Measurements from ENCODE around the gene NSUN3.

Gene NSUN3

GRCh38 chr3:94132777-94133176, 69.9 kb downstream of the NSUN3 start:
- DNase-seq = no peak

- DNase-seq = no peak
Measured at GRCh38 chr3:94136133-94136532, 73.3 kb downstream of the NSUN3 start.

- DNase-seq = no peak
Measured at GRCh38 chr3:94137377-94137776, 74.5 kb downstream of the NSUN3 start.

GRCh38 chr3:94146455-94146854, 83.6 kb downstream of the NSUN3 start:
- DNase-seq = no peak

- DNase-seq = no peak
Measured at GRCh38 chr3:94147012-94147411, 84.2 kb downstream of the NSUN3 start.

GRCh38 chr3:94150113-94150512, 87.3 kb downstream of the NSUN3 start:
- no peak for DNase-seq

- DNase-seq = no peak
Measured at GRCh38 chr3:94156626-94157025, 93.8 kb downstream of the NSUN3 start.

- no peak for DNase-seq
Measured at GRCh38 chr3:94158512-94158911, 95.7 kb downstream of the NSUN3 start.

- DNase-seq = no peak
Measured at GRCh38 chr3:94159062-94159828, 96.4 kb downstream of the NSUN3 start.

GRCh38 chr3:94162700-94163099, 99.8 kb downstream of the NSUN3 start:
- DNase-seq = peak; percentile 42

- no peak for DNase-seq
Measured at GRCh38 chr3:94167346-94167745, 104.5 kb downstream of the NSUN3 start.

GRCh38 chr3:94167796-94168195, 104.9 kb downstream of the NSUN3 start:
- DNase-seq = no peak

GRCh38 chr3:94171954-94172353, 109.1 kb downstream of the NSUN3 start:
- no peak for DNase-seq

GRCh38 chr3:94172695-94173310, 109.9 kb downstream of the NSUN3 start:
- no peak for DNase-seq

GRCh38 chr3:94173673-94174434, 111.0 kb downstream of the NSUN3 start:
- no peak for DNase-seq

- DNase-seq = no peak
Measured at GRCh38 chr3:94175677-94176076, 112.8 kb downstream of the NSUN3 start.

- DNase-seq = no peak
Measured at GRCh38 chr3:94176988-94177745, 114.3 kb downstream of the NSUN3 start.

Data from activated CD4-positive, alpha-beta T cell treated with anti-CD3 and anti-CD28 coated beads, Interleukin-2, Interleukin-6, amounts not matched to agents 100 ng/mL and 50 ng/mL, durations not matched to agents 16 hours and 8 hours (primary cell).